Right lobe of liver (tissue), 4 donors: Measurements from ENCODE around the gene ACOT7.

Source experiments
- CTCF ChIP-seq, 4 donors: fragments of 200-600 bp in 3 of 4; fragments of 450-650 bp in 1 of 4; IDR thresholded peaks; one replicate each; pipeline versions ENCODE4 v1.5.1 to v1.8.0; 2016 to 2022; ENCODE audit warnings: antibody characterized with exemption in 4 of 4, mild to moderate bottlenecking in 2 of 4
- POLR2A ChIP-seq: fragments of 450-650 bp; IDR thresholded peaks from one replicate; pipeline ENCODE4 v1.6.1; 2017; ENCODE audit warnings: antibody characterized with exemption, mild to moderate bottlenecking
- donor health status: DM: no; HTN: no; CAD: no.
- donor health status: DM: no; HTN: no; CAD: no.
- donor health status: DM: no; HTN: yes; CAD: no.

- TF ChIP-seq CTCF (IDR thresholded peaks at IDR 0.05) (no peak), POLR2A (no peak)
These were observed 28.5 kb downstream of the ACOT7 start for GRCh38 chr1:6365047-6365446.
